GM19324 (cell line): ENCODE results near the gene IFIT1B.

Experiments
- ATAC-seq: cut with Tn5 transposase; IDR thresholded peaks from one replicate; pipeline ENCODE4 v1.9.1; 2021; ENCODE audit warnings: mild to moderate bottlenecking, moderate library complexity; ENCODE audit not compliant: unreplicated experiment, low FRiP score

Gene IFIT1B

DNA sequence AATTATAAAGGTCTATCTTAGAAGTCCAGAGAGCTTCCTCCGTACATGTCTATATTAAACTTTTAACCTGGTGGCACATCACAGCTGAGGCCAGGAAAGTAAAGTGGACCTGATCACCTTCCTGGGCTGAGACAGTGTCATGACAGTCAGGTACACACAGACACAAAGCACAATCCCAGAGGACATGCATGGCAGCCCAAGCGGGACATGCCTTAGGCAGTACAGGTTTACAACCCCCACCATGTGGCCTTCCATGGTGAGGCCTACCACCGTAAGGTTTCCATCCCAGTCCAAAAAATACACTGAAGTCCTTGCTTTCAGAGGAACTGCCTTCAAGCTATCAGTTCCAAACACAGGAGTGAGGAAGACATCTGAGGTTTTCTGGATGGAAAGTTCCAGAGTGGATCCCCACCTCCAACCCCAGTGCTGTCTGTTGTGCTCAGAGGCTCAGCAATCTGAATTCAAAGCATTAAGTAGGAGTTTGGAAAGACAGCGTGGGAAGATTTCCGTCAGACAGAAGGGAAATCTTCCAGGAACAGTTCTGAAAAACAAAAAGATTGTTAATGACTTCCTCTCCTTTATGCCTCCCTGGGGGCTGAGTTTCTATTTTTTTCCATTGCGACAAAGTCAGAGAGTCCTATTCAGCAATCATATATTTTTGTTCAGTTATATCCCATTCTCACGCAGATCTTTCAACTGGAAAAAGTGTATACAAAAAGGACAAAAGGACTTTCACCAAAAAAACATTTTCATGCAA is 30.0 kb upstream of the IFIT1B start:
- ATAC-seq = no peak

DNA sequence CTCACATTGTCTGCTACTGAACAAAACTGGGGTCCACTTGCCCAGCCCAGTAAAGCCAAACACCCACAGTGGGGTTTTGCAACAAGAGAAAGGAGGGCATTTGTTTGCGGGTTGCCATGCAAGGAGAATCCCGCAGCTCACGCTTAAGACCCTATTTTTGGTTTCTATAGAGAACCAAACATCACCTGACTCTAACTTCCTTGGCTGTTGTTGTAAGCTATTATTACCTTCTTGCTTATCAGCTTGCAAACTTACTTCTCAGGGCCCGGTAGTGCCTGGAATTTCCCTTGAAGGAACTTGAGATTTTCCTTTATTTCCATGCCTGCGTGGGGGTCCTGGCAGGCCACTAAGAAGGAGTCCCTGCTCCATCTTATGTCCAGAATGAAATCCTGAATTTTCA is 29.4 kb upstream of the IFIT1B start:
- ATAC-seq = no peak

DNA sequence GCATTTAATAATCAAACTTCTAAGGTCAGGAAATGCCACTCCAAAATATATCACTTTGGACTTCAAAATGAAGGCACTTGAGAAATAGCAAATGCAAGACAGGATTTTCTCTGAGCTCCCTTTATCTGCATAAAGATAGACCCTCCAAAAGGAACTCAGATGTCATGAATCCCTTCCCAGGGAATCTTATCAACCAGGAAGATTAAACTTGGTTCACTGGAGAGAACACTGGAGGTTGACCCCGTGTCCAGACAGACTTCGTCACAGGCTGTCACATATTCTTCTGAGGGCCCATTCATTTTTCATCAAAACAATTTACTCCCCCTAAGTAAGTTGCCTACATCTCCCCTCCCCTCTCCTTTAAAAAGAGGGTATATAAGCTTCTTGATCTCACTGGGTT is 28.9 kb upstream of the IFIT1B start:
- no peak for ATAC-seq

DNA sequence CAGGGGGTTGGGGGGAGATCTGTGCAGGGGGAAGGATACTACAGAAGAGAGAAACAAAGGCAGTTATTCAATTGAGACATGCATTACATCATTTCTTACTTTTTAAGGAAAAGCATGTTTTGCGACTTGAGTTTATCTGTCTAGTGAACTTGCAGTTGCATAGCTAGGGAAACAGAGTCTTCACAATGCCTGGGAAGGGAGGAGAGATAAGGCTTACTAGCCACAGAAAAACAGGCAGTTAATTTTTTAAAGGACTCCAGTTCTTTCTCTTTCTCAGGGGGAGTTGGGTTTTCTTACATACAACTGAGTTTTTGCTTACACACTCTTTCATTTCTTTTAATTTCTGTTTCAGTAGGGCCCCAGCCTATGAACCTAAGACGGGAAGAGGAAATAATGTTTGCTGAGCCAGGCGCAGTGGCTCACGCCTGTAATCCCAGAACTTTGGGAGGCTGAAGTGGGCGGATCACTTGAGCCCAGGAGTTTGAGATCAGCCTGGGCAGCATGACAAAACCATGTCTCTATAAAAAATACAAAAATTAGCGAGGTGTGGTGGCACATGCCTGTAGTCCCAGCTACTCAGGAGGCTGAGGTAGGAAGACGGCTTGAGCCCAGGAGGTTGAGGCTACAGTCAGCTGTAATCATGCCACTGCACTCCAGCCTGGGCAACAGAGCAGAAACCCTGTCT is 27.1 kb upstream of the IFIT1B start:
- ATAC-seq = peak; percentile 28

DNA sequence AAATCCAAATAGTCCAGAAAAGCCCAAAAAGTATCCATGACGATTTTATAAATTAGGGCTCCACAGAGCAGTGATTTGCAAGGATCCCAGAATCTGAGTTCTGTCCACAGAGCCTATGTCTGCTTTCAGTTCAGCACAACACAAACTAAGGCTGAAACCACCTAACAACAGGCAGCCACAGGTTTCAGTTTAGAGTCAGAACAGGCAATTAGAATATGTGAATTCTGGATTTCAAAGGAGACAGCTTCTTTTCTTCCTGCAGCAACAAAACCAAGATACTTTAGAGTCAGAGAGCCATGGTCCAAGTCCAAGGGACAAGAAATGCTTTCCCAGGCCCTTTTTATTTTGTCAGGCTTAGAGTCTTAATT is 26.5 kb upstream of the IFIT1B start:
- ATAC-seq = peak; percentile 73

DNA sequence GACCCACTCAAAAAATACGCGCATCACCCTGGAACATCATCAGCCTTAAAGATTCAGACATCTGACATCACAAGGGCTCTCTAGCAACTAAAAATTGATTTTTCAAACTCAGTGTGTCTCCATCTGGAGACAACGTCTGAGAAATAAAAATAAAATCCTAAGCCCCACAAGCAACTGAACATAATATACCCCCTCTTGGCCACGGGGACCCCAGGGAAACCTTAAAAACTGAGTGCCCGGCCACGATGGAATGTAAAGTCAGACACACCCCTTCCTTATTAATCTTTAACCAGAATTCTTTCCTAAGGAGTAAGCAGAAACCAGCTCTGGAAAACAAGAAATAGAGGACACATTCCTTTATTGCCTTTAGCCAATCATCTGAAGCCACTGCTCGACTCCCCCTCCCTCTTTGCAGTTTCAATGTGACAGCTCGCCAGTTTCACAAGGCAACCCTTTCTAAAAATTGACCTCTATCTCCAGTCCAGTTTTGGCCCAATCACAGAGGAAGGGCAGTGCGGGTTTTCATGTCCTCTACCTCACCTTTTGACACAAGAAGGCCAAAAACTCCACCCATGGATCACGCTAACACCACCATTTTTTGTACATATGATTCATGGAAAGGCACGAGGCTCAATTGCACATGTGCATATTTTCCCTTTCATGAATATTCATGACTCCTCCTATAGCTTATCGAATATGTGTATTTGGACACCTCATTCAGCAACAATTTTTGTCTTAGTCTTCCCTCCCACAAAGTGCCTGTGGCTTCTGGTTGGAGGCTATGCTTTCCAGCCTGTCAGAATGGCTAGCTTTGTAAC is 25.9 kb upstream of the IFIT1B start:
- ATAC-seq = peak; percentile 42

DNA sequence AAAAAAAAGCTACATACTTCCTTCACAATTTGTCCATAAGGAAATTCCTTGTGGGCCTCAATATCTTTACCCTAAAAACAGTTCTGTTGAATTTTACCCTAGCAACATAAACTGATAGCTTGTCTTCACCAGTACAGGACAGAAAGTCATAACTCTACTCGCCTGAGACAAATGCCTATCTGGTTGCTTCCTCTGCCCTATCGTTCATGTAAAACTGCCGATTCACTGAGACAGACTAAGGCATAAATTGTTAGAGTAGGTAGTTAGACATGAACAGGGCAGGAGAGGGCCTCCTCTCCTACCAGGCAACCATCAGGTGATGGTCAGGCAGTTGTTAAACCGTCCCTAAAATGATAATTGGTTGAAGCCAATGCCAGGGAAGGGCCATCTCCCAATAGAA is 25.1 kb upstream of the IFIT1B start:
- ATAC-seq = no peak

DNA sequence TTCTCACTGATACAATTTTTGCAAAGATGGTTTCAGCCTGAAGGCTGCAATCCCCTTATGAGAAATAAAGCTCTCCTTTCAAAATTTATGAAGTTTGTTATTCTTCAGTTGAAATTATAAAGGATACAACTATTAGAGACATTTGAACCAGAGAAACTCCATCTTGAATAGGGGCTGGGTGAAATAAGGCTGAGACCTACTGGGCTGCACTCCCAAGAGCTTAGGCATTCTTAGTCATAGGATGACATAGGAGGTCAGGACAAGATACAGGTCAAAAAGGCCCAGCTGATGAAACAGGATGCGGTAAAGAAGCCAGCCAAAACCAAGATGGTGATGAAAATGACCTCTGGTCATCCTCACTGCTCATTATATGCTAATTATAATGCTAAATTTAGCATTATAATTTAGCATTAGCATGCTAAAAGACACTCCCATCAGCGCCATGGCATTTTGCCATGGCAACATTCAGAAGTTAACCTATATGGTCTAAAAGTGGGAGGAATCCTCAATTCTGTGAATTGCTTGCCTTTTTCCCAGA is 22.4 kb upstream of the IFIT1B start:
- ATAC-seq = no peak

DNA sequence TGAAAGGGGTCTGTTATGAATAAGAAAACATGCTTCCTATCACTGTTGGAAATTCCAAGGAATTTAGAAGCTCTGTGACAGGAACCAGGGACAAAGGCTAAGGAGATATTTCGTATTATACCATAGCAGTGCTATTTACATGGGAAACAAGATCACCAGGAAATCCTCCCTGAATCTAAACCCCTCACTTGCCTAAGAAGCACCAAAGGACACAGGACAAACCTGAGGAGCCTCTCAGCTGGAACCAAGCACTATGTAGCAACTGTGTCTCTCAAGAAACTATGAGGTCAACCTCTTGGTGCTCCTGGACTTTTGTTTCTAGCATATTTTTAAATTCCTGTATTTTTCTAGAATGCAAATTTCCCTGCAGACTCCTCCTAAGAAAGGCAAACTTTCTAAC is 20.8 kb upstream of the IFIT1B start:
- no peak for ATAC-seq

DNA sequence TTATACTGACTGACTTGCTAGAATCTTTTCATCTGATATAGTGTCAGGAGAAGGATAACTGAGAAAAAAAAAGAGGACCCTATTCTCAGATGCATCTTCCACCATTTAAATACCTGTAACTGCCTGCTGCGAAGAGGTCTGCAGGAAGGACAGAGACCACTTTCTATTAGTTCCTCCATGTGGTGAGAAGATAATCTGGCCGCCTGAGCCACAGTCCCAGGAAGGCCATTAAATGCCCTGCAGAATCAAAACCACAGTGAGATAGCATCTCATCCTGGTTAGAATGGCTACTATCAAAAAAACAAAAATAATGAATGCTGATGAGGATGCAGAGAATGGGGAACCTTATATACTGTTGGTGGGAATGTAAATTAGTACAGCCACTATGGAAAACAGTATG is 19.9 kb upstream of the IFIT1B start:
- no peak for ATAC-seq

DNA sequence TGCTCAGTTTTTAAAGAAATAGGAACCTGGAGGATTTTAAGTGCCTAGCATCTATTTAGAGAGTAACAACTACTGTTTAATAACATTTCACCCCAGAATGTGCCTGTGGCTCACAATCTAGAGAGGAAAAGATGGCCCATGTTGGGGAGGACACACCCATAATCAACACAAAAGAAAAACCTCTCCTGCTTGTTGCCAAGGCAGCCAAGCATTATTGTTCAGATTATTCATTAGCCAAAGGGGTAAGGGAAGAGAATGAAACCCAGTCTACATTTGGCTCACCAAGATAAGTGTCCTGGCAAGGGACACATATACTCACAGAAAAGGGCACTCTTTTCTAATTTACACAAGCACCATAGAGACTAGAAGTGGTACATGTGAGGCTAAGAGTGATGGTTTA is 17.7 kb upstream of the IFIT1B start:
- ATAC-seq = no peak

DNA sequence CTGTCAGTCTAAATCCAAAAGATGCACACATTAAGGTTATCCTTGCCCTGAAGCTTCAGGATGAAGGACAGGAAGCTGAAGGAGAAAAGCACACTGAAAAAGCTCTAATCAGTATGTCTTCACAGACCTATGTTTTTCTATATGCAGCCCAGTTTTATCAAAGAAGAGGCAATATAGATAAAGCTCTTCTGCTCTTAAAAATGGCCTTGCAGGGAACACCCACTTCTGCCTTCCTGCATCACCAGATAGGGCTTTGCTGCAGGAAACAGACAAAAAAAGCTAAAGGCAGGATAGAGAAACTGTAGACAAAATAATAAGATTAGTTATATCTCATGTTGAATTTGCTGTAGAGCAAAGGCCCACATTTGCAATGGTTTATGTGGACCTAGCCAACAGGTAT is 14.9 kb upstream of the IFIT1B start:
- no peak for ATAC-seq

DNA sequence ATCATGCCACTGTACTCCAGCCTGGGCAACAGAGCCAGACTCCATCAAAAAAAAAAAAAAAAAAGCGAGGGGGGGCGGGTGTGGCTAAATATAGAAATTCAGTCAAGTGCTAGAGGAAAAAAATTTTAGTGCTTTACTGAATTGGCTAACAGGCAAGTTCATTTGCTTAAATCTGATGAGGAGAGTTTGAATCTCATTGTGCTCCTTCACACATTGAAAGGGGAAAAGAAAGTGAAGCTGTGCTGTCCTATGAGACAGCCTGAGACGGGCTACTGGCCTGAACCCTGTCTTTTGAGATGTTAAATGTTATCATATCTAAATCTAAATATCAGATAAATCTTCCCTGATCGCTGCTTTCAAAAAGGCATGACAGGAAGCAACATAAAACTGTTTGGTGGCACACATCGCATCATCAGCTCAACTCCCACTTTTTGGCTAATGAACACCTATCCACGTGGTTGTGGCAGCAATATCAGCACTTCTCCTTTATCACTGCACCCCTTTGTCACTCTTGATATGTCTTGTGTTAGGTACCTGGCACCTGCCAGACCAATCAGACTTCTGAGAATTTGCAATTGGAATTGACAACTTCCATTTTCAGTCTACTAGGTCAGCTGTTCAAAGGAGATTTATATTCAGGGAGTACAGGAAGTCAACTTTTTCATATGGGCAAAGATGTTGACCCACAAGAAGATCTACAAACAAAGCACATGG is 14.0 kb upstream of the IFIT1B start:
- ATAC-seq = peak; percentile 41

DNA sequence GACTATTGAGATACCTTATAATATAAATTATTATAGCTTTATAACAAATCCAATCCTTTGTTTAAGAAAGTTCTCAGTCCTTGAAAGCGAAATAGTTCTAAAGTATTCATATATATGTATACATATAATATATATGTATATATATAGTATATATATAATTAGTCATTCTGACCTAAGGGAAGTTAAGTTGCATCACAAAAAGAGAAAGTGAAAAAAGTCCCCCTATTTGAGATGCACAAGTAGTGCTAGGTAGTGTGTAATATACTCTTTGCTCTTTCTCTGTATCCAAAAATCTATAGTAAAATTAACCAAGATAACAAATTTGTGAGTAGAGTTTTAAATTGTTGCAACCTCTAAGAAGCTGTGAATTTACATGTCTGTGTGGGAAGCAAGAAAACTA is 13.3 kb upstream of the IFIT1B start:
- ATAC-seq = no peak

DNA sequence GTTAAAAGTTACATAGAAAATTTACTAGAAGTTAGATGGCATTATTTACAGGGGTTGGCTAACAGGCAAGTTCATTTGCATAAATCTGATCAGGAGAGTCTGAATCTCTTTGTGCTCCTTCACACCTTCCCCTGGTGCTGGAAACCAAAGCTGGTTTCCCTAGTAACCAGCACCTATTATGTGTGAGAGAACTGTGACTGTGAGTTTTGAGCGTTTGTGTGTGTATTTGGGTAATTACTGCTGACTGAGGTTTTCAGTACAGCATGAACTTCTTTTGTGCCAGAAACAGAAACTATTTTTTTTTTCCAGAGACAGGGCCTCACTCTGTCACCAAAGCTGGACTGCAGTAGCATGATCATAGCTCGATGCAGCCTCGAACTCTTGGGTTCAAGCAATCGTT is 10.3 kb upstream of the IFIT1B start:
- ATAC-seq = peak; percentile 67

DNA sequence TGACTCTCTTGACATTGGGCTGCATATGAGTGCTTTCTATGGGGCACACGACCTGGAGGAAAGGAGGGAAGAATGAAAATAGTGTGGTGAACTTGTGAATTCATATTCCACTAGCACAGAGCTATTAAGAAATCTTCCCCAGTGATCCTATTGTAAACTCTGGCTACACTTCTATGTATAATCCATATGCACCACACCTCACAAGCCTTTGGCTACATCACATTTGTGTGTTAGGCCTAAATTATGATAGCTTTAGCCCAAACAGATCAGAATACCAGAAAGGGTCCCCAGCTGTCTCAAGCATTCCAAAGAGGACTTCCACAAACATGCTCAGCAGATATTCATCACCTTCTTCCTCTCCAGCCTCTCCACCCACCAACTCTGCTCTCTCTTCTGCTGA is 9.7 kb upstream of the IFIT1B start:
- no peak for ATAC-seq

DNA sequence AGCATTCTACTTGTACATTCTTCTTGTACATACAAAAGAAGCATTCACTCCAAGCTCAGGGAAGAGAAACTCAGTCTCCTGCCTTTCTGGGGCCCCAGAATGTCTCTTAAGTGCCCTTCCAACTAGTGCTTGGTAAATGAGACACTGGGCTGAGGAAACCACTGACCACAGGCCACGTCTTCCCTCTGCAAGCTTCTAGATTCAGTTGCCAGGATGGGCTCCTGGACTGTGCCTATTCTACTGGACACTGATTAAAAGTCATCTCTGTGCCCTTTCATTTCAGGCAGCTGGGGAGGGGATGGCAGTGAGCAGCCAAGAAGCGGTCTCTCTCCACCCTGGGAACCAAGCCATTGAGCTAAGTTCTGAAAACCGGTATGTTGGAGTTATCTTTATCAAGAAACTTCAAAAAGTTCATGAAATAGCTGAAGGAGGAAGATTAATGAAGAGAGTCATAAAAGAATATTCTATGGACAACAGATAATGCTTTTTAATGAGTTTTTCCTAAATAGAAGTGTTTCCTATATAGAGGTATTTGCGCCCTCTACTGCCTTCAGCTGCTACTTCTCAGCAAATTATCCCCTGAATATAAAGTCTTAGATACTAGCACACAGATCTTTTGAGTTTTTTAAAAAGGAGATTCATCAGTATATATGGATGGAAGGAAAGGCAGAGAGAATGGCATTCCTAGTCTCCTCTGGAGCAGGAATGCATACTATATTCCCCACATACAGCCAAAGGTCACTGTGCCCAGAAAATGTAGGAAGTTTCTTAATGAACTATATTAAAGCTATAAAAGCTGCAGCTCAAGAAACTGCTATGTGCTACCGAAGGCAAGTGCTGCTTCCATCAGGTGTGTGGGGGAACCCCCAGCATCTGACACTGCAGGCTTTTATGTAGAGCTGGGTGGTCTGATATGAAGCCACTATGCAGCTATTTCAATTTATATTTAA is 8.4 kb upstream of the IFIT1B start:
- ATAC-seq = no peak

DNA sequence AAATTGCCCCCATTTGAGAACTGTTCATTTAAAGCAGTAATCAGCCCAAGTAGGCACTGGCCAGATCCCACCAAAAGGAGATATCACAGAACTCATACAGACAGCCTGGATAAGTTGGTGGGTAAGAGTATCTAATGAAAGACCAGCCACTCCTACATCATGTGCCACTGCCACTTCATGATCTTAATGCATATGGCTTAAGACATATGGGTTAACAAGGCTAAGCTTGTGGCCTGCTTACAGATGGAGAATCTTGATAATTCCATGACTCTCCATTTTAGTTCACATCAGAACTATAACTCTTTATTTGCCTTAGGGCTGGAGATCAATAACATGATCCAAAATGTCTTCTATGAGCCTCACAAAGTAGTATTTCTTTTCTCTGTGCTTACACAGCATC is 6.8 kb upstream of the IFIT1B start:
- ATAC-seq = no peak

DNA sequence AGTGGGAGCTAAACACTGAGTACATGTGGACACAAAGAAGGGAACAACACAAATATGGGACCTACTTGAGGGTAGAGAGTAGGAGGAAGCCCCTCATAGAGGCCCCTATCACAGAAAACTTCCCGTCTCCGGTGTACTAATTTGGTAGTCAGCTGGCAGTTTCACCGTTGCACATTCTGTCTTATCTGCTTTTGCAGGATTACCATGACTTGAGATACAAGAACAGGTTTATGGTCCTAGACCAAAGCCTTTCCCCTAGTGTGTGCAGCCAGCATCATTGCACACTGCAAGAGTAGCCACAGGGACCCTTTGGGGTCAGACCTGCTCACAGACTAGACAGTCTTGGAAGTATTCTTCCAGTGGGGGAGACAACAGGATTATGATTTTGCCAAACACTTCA is 5.9 kb upstream of the IFIT1B start:
- ATAC-seq = no peak
